Progenitor cell of endocrine pancreas (in vitro differentiated cells): ENCODE measurements around the gene PPM1H. TPM values are rescaled to one million over a fixed set of nuclear protein-coding genes. Genes with fewer than 3 reads are reported as not detected.
A peak's percentile ranks its signal among the peaks of the same experiment; 100 is the strongest.

Experiments
- DNase-seq: peaks from one replicate; pipeline ENCODE4 v3.0.0; 2021; ENCODE audit warnings: low spot score; ENCODE audit not compliant: unreplicated experiment
- H3K27ac Mint-ChIP-seq: 2 replicates; pipeline ENCODE4 v1.8.0; 2021; ENCODE audit warnings: mild to moderate bottlenecking, moderate library complexity, mixed read lengths
- H3K27me3 Mint-ChIP-seq: 2 replicates; pipeline ENCODE4 v1.8.0; 2021; ENCODE audit warnings: mixed read lengths
- H3K36me3 Mint-ChIP-seq: 2 replicates; pipeline ENCODE4 v1.8.0; 2022; ENCODE audit warnings: mixed read lengths; ENCODE audit not compliant: insufficient read depth
- H3K4me1 Mint-ChIP-seq: 2 replicates; pipeline ENCODE4 v1.8.0; 2021; ENCODE audit warnings: low read depth, mixed read lengths
- H3K4me3 Mint-ChIP-seq: 2 replicates; pipeline ENCODE4 v1.8.0; 2021; ENCODE audit warnings: low read depth, mild to moderate bottlenecking, moderate library complexity, mixed read lengths
- H3K9me3 Mint-ChIP-seq: 2 replicates; pipeline ENCODE4 v1.8.0; 2021; ENCODE audit warnings: low read depth, mixed read lengths
- CTCF ChIP-seq: fragments of 200-600 bp; sonication (generic); IDR thresholded peaks from one replicate; pipeline ENCODE4 v1.5.0; 2021; ENCODE audit warnings: antibody characterized with exemption, mild to moderate bottlenecking; ENCODE audit not compliant: unreplicated experiment
- total RNA-seq: library from RNA; stranded (reverse); gene quantifications from 2 replicates; pipeline ENCODE4 v1.2.1, GENCODE V29; 2021

PPM1H gene
- total RNA-seq, 1 donor from 2014 or later: 25.4 TPM

- no peak for DNase-seq
- peaks cover 9% of the 10 kb centered on the region for H3K4me1 Mint-ChIP-seq
- H3K27me3 Mint-ChIP-seq: no peaks in the 10 kb centered on the region
- no peak overlapping the region for H3K4me3 Mint-ChIP-seq
- no peak overlapping the region for H3K27ac Mint-ChIP-seq
- no peaks in the 10 kb centered on the region for H3K36me3 Mint-ChIP-seq
- H3K9me3 Mint-ChIP-seq: no peaks in the 10 kb centered on the region
- TF ChIP-seq CTCF: no peak
These were observed 160.2 kb downstream of the PPM1H start for GRCh38 chr12:62774794-62775193.

GRCh38 chr12:62772416-62772955 lies 162.5 kb downstream of the PPM1H start:
- peaks cover 4% of the 10 kb centered on the region for H3K27me3 Mint-ChIP-seq
- H3K4me3 Mint-ChIP-seq: no peak overlapping the region
- peaks cover 13% of the 10 kb centered on the region for H3K4me1 Mint-ChIP-seq
- no peak for TF ChIP-seq CTCF
- no peaks in the 10 kb centered on the region for H3K36me3 Mint-ChIP-seq
- H3K9me3 Mint-ChIP-seq: no peaks in the 10 kb centered on the region
- DNase-seq: no peak
- peak overlapping the region; percentile 82 for H3K27ac Mint-ChIP-seq

- no peaks in the 10 kb centered on the region for H3K9me3 Mint-ChIP-seq
- H3K27me3 Mint-ChIP-seq: peaks cover 4% of the 10 kb centered on the region
- H3K4me1 Mint-ChIP-seq: peaks cover 13% of the 10 kb centered on the region
- no peak overlapping the region for H3K27ac Mint-ChIP-seq
- no peak overlapping the region for H3K4me3 Mint-ChIP-seq
- DNase-seq: no peak
- H3K36me3 Mint-ChIP-seq: no peaks in the 10 kb centered on the region
- no peak for TF ChIP-seq CTCF
These were observed 163.1 kb downstream of the PPM1H start for GRCh38 chr12:62771828-62772227.

- Mint-ChIP-seq H3K4me1 (peaks cover 19% of the 10 kb centered on the region), H3K4me3 (no peak overlapping the region), H3K27ac (peak overlapping the region; percentile 56), H3K36me3 (no peaks in the 10 kb centered on the region), H3K27me3 (peaks cover 4% of the 10 kb centered on the region), H3K9me3 (no peaks in the 10 kb centered on the region)
- TF ChIP-seq CTCF: no peak
- no peak for DNase-seq
These were observed 164.6 kb downstream of the PPM1H start for GRCh38 chr12:62770381-62770780.

- peaks cover 4% of the 10 kb centered on the region for H3K27me3 Mint-ChIP-seq
- no peaks in the 10 kb centered on the region for H3K36me3 Mint-ChIP-seq
- no peaks in the 10 kb centered on the region for H3K9me3 Mint-ChIP-seq
- H3K27ac Mint-ChIP-seq: no peak overlapping the region
- peaks cover 23% of the 10 kb centered on the region for H3K4me1 Mint-ChIP-seq
- DNase-seq: no peak
- H3K4me3 Mint-ChIP-seq: no peak overlapping the region
- no peak for TF ChIP-seq CTCF
These were observed 165.8 kb downstream of the PPM1H start for GRCh38 chr12:62769076-62769619.
